ENCODE data around the gene NHP2. TPM values are rescaled to one million over a fixed set of nuclear protein-coding genes. Genes with fewer than 3 reads are reported as not detected.
A peak's percentile ranks its signal among the peaks of the same experiment; 100 is the strongest.

Gene NHP2
- total RNA-seq, 1 experiment from 2014 or later = 232 TPM

DNA sequence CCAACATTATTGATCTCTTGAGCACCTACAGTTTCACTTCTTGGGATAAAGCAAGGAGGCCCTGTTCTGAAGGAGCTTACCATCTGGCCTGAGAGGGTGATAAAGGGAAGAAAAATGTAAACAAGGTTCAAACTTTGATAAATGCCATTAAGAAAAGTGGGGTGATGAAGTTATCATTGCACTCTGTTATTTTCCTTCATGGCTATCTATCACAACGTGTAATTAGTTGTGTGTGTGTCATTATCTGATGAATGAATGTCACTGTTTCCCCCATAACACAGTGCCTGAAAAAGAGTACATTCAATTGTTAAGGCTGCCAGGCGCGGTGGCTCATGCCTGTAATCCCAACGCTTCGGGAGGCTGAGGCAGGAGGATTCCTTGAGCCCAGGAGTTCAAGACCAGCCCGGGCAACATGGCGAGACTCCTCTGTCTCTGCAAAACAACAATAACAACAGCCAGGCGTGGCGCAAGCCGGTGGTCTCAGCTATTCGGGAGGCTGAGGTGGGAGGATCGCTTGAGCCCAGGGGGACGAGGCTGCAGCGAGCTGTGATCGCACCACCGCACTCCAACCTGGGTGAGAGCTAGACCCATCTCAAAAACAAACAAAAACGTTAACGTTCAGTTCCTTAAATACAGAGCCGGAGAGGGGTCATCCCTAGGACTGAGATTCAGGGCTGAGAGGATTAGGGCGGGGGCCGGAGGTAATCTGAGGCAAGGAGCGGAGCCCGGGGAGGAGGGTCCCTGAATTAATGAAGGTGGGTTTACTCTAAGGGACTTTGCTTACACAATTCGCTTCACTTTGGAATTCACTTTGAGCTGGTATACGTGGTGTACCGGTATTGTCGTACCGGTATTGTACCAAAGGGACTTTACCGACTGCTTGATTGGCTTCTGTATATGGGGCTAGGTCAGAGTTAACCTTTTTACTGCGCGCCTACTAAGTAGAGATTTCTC is 917 bp downstream of the NHP2 start:
- peaks cover 39% of the 10 kb centered on the region for H3K36me3 ChIP-seq (ENCODE audit: insufficient read depth, low read length, poor library complexity, severe bottlenecking)
- no peaks in the 10 kb centered on the region for H3K27me3 ChIP-seq (replicated peaks; ENCODE audit: insufficient read depth, low read depth, low read length, poor library complexity)
- ChIA-PET POLR2A (ENCODE audit: low non-redundant PET) (interaction anchor here (0.6 kb wide), 1 partner anchor 554 kb away, joined by 9 read pairs; no protein-coding TSS in a partner anchor), CTCF (no interaction called here)
- intact Hi-C loops (cut with micrococcal nuclease; ENCODE audit: unreplicated experiment) = no loop called here
- H3K4me1 ChIP-seq (ENCODE audit: insufficient read depth, low read length, poor library complexity, severe bottlenecking) = peaks cover 8% of the 10 kb centered on the region
- peak overlapping the region; percentile 77 for H3K27ac ChIP-seq (ENCODE audit: low read depth, low read length, poor library complexity, severe bottlenecking)
- peak overlapping the region; percentile 82 for H3K4me3 ChIP-seq (ENCODE audit: low read depth, low read length, poor library complexity, severe bottlenecking)
- BruUV-seq (replicated peaks) = TSS peak; percentile 70
- DNase-seq (ENCODE audit: low spot score) = no peak
- TF ChIP-seq, protein P1, sequence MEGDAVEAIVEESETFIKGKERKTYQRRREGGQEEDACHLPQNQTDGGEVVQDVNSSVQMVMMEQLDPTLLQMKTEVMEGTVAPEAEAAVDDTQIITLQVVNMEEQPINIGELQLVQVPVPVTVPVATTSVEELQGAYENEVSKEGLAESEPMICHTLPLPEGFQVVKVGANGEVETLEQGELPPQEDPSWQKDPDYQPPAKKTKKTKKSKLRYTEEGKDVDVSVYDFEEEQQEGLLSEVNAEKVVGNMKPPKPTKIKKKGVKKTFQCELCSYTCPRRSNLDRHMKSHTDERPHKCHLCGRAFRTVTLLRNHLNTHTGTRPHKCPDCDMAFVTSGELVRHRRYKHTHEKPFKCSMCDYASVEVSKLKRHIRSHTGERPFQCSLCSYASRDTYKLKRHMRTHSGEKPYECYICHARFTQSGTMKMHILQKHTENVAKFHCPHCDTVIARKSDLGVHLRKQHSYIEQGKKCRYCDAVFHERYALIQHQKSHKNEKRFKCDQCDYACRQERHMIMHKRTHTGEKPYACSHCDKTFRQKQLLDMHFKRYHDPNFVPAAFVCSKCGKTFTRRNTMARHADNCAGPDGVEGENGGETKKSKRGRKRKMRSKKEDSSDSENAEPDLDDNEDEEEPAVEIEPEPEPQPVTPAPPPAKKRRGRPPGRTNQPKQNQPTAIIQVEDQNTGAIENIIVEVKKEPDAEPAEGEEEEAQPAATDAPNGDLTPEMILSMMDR (conservative IDR thresholded peaks at IDR 0.05; ENCODE audit: low read depth, low read length) = no peak
- TF ChIP-seq EZH2 (IDR thresholded peaks at IDR 0.05; ENCODE audit: borderline replicate concordance, low read depth, low read length, poor library complexity, severe bottlenecking) = no peak
- no peaks in the 10 kb centered on the region for H3K9me3 ChIP-seq (ENCODE audit: low read depth, low read length, poor library complexity, severe bottlenecking)

DNA sequence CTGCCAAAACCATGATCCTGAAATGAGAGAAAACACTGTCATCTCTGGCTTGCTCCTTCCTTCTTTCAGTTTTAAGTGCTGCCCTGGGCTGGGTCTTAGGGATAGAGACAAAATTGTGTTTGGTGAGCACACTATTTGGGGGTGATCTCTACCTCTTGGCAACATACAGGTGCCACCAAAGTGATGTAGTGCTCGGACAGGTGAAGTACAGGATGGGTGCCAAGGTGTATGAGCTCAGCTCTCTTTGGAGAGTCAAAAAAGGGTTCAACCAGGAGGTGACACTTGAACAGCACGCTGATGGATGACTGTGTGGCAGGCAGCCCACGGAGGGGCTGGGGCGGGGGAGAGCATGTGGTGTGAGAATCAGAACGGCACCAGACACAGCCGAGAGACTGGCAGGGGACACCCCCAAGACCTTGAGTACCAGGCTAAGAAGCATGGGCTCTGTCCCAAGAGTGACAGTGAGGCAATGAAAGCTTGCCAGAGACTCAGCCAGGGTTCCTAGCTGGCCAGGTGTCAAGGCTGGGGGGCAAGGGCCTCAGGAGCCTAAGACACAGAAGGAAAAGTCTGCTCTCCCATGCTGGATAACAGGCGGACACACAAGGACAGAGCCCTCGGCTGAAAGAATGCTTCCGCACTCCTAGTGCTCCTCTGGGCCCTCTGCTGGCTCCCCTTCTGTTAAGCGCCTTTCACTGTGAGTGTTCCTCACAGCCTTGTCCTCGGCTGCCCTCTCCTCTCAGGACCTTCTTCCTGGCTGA is 2.5 kb downstream of the NHP2 start:
- H3K27ac ChIP-seq (ENCODE audit: low read depth, low read length, poor library complexity, severe bottlenecking) = peak overlapping the region; percentile 23
- H3K9me3 ChIP-seq (ENCODE audit: low read depth, low read length, poor library complexity, severe bottlenecking) = no peaks in the 10 kb centered on the region
- peaks cover 8% of the 10 kb centered on the region for H3K4me1 ChIP-seq (ENCODE audit: insufficient read depth, low read length, poor library complexity, severe bottlenecking)
- CTCF ChIA-PET = no interaction called here
- no peaks in the 10 kb centered on the region for H3K27me3 ChIP-seq (replicated peaks; ENCODE audit: insufficient read depth, low read depth, low read length, poor library complexity)
- peaks cover 55% of the 10 kb centered on the region for H3K36me3 ChIP-seq (ENCODE audit: insufficient read depth, low read length, poor library complexity, severe bottlenecking)
- BruUV-seq (replicated peaks) = no TSS peak
- TF ChIP-seq EZH2 (IDR thresholded peaks at IDR 0.05; ENCODE audit: borderline replicate concordance, low read depth, low read length, poor library complexity, severe bottlenecking) = no peak
- TF ChIP-seq, protein P1 (conservative IDR thresholded peaks at IDR 0.05; ENCODE audit: low read depth, low read length) = no peak
- intact Hi-C loops (cut with micrococcal nuclease; ENCODE audit: unreplicated experiment) = no loop called here
- POLR2A ChIA-PET (ENCODE audit: low non-redundant PET) = no interaction called here
- no peak for DNase-seq (ENCODE audit: low spot score)
- H3K4me3 ChIP-seq (ENCODE audit: low read depth, low read length, poor library complexity, severe bottlenecking) = no peak overlapping the region

DNA sequence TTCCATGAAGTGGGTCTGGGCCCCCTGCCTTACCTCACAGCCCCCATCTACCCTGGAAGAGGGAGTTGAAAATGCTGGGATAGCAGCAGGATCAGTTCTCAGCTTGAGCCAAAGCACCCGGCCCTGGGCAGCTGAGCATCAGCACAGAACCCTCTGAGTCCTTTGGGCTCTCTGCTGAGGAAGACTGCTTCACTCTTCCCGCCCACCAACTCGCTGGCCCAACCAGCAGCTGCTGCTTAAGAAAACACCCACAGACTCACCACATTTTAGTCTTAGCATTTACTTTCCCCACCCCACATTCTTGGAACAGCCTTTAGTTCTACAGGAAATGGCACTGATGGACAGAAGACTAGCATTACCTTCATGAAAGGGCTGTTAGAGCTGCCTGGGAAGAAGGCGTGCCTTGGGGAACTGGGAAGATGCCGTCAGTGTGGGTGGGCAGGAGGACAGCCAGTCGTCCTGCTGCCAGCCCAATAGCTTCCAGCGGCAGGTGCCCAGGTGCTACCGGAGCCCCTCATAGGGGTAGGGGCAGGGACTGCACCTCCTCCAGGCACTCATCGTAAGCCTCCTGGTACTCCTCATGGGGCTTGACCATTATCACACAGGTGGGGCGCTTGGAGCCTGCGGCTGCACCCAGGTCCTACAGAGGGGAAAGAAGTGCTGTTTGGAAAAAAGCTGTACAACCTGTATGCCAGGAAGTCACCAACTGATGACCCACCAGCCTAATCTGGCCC is 4.3 kb downstream of the NHP2 start:
- no TSS peak for BruUV-seq (replicated peaks)
- H3K36me3 ChIP-seq (ENCODE audit: insufficient read depth, low read length, poor library complexity, severe bottlenecking) = peaks cover 63% of the 10 kb centered on the region
- ChIA-PET POLR2A (ENCODE audit: low non-redundant PET) (no interaction called here), CTCF (no interaction called here)
- no peak for DNase-seq (ENCODE audit: low spot score)
- H3K27ac ChIP-seq (ENCODE audit: low read depth, low read length, poor library complexity, severe bottlenecking) = peak overlapping the region; percentile 37
- H3K4me3 ChIP-seq (ENCODE audit: low read depth, low read length, poor library complexity, severe bottlenecking) = no peak overlapping the region
- H3K9me3 ChIP-seq (ENCODE audit: low read depth, low read length, poor library complexity, severe bottlenecking) = no peaks in the 10 kb centered on the region
- H3K27me3 ChIP-seq (replicated peaks; ENCODE audit: insufficient read depth, low read depth, low read length, poor library complexity) = no peaks in the 10 kb centered on the region
- peaks cover 8% of the 10 kb centered on the region for H3K4me1 ChIP-seq (ENCODE audit: insufficient read depth, low read length, poor library complexity, severe bottlenecking)
- intact Hi-C loops (cut with micrococcal nuclease; ENCODE audit: unreplicated experiment) = no loop called here
- no peak for TF ChIP-seq EZH2 (IDR thresholded peaks at IDR 0.05; ENCODE audit: borderline replicate concordance, low read depth, low read length, poor library complexity, severe bottlenecking)
- TF ChIP-seq, protein P1 (conservative IDR thresholded peaks at IDR 0.05; ENCODE audit: low read depth, low read length) = no peak

Measured in A673 (cell line).